Mucosa of rectum (tissue), 2 donors: ENCODE data around the gene ITPKA.

Experiments
- H3K27ac ChIP-seq, 2 donors: one replicate each; pipeline ENCODE4 v1.7.0; 2013; ENCODE audit warnings: inconsistent platforms in 2 of 2, low read depth in 2 of 2, low read length in 2 of 2
- H3K27me3 ChIP-seq, 2 donors: one replicate each; pipeline ENCODE4 v1.7.0; 2013; ENCODE audit warnings: low read length in 2 of 2; ENCODE audit not compliant: control insufficient read depth in 2 of 2, insufficient read depth in 2 of 2
- H3K36me3 ChIP-seq, 2 donors: one replicate each; pipeline ENCODE4 v1.7.0; 2013; ENCODE audit warnings: low read length in 2 of 2; ENCODE audit not compliant: control insufficient read depth in 2 of 2, insufficient read depth in 2 of 2
- H3K4me1 ChIP-seq, 2 donors: one replicate each; pipeline ENCODE4 v1.7.0; 2013; ENCODE audit warnings: low read length in 2 of 2, mild to moderate bottlenecking in 1 of 2; ENCODE audit not compliant: control insufficient read depth in 2 of 2, insufficient read depth in 2 of 2
- H3K4me3 ChIP-seq, 2 donors: one replicate each; pipeline ENCODE4 v1.7.0; 2013; ENCODE audit warnings: low read length in 2 of 2
- H3K9ac ChIP-seq, 2 donors: one replicate each; pipeline ENCODE4 v1.7.0; 2013; ENCODE audit warnings: low read length in 2 of 2, low read depth in 1 of 2, mild to moderate bottlenecking in 1 of 2
- H3K9me3 ChIP-seq, 2 donors: one replicate each; pipeline ENCODE4 v1.7.0; 2013; ENCODE audit warnings: low read length in 2 of 2; ENCODE audit not compliant: control insufficient read depth in 2 of 2
- donor health status: healthy.
- donor health status: Normal muscosa, but diverticular disease.

The ITPKA gene

DNA sequence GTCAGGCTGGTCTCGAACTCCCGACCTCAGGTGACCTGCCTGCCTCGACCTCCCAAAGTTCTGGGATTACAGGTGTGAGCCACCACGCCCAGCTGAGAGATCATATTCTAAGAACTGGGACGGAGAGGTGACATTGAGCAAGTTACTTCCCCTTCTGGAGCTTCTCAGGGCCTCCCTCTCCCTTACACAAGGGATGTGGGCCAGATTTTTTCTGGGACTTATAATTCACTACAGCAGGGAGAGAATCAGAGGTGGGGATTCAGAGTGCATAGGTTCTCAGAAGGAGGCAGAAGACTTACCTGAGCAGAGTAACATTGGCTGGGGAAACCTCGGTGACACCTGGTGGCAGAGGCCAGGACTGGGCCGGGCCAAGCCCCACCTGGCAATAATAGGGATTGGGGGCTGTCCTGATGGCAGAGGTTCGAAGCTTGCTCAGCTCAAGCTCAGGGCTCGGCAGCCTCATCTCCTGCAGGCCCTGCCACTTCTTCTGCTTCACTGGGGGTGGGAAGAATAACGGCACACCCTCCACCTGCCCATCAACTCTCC, 13.2 kb downstream of the ITPKA start:
- peaks cover 10 to 17% of the 10 kb centered on the region in 2 donors for H3K4me1 ChIP-seq
- peak overlapping the region in 1 of 2 donors; percentile 19 for H3K9ac ChIP-seq
- no peaks in the 10 kb centered on the region for H3K9me3 ChIP-seq
- H3K4me3 ChIP-seq, result no peak overlapping the region
- H3K27ac ChIP-seq, result peak overlapping the region; percentile 56 to 69
- H3K36me3 ChIP-seq, result peaks cover 6 to 8% of the 10 kb centered on the region in 2 donors
- H3K27me3 ChIP-seq, result peaks cover under 1 to 2% of the 10 kb centered on the region in 2 donors

DNA sequence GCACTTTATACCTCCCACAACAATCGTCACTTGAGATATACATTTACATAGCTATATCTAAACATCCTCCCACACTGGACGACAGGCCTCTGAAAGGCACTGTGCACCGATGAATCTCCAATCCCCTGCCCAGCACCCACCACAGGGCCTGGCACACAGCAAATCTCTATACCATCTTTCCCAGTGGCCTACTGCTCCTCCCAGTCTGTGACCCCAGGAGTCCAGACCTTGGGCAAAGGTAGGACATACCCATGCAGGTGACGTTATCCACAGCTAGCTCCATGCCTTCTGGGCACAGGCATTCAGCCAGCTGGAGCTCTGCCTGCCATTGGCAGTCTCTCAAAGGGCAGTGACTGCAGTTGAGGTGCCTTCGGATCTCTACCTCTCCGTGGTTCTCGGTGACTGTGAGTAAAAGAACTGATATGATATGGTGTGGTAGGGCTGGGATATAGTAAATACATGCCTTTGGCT, 14.2 kb downstream of the ITPKA start:
- H3K27me3 ChIP-seq, result peaks cover 7 to 8% of the 10 kb centered on the region in 2 donors

DNA sequence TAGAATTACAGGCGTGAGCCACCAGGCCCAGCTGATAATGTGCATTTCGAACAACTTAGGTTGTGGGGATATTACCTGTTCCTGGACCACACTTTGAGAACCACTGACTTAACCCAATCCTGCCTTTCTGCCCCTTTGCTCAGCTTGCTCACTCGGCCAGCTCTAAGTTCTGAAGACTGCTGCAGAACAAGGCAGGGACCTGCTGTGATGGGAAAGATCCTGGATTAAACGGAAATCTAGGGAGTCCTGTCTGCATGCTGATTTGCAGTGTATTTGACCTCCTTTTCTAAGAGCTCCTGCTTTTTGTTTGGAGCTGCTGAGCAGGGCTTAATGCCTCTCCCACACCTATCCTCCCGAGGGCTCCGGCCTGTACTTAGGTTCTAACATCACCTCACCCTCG, 17.1 kb downstream of the ITPKA start:
- peaks cover 28 to 35% of the 10 kb centered on the region in 2 donors for H3K4me1 ChIP-seq
- H3K4me3 ChIP-seq, result peak overlapping the region in 1 of 2 donors; percentile 62
- H3K36me3 ChIP-seq, result no peaks in the 10 kb centered on the region
- no peaks in the 10 kb centered on the region for H3K9me3 ChIP-seq
- peak overlapping the region in 1 of 2 donors; percentile 74 for H3K9ac ChIP-seq
- H3K27me3 ChIP-seq, result peaks cover 7 to 9% of the 10 kb centered on the region in 2 donors
- no peak overlapping the region for H3K27ac ChIP-seq

More for the DNA sequence above, 14.2 kb downstream of the ITPKA start:
- Histone ChIP-seq H3K4me3 (peak overlapping the region in 1 of 2 donors; percentile 7), H3K9ac (peak overlapping the region in 1 of 2 donors; percentile 19), H3K36me3 (peaks cover 2% of the 10 kb centered on the region in 2 donors), H3K27ac (peak overlapping the region; percentile 56 to 69), H3K4me1 (peaks cover 17 to 26% of the 10 kb centered on the region in 2 donors), H3K9me3 (no peaks in the 10 kb centered on the region)

DNA sequence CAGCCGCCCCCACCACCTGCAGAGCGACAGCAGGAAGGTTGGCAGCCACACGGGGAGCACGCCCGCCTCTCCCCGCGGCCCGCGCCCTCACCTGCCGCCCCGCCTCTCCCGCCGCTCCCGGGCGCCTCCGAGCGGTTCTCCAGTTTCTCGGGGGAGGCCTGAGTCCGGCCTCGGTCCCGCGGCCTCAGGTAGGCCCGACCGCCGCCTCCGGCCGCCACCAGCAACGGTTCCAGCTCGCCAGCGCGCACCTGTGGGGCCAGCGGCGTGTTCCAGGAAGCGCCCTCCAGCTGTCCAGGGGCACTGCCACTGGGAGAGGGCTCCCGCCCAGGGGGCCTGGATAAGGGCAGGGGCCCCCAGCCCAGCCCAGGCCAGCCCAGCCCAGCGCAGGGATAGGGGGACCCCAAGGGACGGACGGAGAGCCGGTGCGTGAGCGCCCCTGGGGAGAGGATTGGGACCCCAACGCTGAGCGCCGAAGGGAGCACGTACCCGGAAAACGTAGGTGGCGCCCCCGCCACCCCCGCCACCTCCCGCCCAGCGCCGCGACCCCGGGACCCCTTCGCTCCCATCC, 17.7 kb downstream of the ITPKA start:
- Histone ChIP-seq H3K9me3 (no peaks in the 10 kb centered on the region), H3K4me1 (peaks cover 28 to 35% of the 10 kb centered on the region in 2 donors), H3K36me3 (no peaks in the 10 kb centered on the region), H3K4me3 (peak overlapping the region; percentile 41 to 62), H3K27ac (peak overlapping the region in 1 of 2 donors; percentile 63), H3K27me3 (peaks cover 7 to 9% of the 10 kb centered on the region in 2 donors), H3K9ac (peak overlapping the region in 1 of 2 donors; percentile 74)

DNA sequence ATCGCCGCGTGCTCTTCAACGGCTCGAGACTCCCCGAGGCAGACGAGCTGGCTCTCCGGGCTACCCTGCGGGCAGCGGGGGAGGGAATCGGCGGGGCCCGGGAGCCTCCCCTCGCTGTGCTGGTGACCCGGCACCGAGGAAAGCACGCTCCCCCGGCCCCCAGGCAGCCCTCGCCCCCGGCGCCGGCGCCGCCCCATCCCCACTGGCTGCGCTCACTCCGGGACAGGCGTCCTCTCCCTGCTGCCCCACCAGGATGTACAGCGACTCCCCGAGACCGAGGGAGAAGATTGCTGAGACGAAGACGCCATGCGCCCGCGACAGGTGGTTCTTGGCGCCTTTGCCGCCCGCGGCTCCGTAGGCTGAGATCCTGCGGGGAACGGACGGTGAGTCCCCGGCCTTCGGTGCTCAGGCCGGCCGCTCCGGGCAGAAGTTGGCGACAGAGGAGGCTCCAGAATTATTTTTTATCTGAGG, 18.3 kb downstream of the ITPKA start:
- H3K27ac ChIP-seq, result peak overlapping the region in 1 of 2 donors; percentile 29
- peak overlapping the region; percentile 32 to 74 for H3K9ac ChIP-seq
- peaks cover 28 to 35% of the 10 kb centered on the region in 2 donors for H3K4me1 ChIP-seq
- no peaks in the 10 kb centered on the region for H3K36me3 ChIP-seq
- H3K27me3 ChIP-seq, result peaks cover 7 to 9% of the 10 kb centered on the region in 2 donors
- H3K4me3 ChIP-seq, result peak overlapping the region; percentile 62 to 65
- no peaks in the 10 kb centered on the region for H3K9me3 ChIP-seq

DNA sequence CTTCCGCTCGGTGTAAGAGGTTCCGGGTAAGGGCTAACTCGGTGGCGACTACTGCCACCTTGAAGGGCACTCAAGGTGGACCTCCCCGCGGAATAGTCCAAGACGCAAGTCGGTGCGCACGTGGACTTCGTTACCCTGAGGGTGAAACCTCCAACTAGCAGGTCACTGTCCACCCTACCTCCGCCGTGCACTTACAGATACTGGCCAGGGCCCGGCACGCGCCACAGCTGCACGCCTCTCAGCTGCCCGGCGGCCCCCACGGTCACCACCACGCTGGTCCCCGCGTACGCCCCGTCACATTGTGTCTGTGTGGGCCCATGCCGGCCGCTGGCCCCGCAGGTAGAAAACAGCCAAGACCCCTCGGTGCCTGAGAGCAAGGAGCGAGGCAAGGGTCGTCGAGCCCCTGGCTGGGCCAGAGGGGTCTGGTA, 18.9 kb downstream of the ITPKA start:
- Histone ChIP-seq H3K4me3 (peak overlapping the region; percentile 62 to 65), H3K9ac (peak overlapping the region; percentile 32 to 74)

DNA sequence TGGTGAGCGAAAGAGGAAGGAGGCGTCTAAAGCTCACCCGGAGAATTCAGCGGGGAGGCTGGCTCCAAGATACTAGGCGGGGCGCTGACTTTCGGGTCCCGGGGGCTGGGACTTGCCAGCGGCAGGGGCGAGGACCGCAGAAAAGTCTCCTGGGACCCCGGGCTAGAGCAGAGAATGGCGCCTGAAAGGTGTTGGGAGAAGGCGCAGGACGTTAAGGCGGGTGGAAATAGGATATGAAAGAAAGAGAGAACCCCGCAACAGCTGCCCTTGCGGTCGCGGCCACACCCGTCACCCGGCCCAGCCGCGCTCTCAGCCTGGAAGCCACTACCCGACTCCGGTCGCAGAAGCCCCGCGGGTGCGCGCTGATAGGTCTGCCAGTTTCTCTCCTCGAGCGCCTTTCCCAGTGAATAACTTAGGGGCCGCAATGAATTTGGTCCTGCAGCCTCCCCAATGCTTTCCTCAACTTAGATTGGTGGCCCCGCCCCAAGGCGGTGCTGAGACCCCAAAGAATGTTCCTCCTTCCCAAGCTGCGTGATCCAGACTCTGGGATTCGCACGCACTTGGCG, 19.3 kb downstream of the ITPKA start:
- no peaks in the 10 kb centered on the region for H3K9me3 ChIP-seq
- peaks cover 8 to 9% of the 10 kb centered on the region in 2 donors for H3K36me3 ChIP-seq
- peak overlapping the region; percentile 32 to 74 for H3K9ac ChIP-seq
- peak overlapping the region; percentile 23 to 29 for H3K27ac ChIP-seq
- H3K27me3 ChIP-seq, result peaks cover 7 to 9% of the 10 kb centered on the region in 2 donors
- peaks cover 24 to 25% of the 10 kb centered on the region in 2 donors for H3K4me1 ChIP-seq
- peak overlapping the region; percentile 62 to 65 for H3K4me3 ChIP-seq

More for the DNA sequence above, 18.9 kb downstream of the ITPKA start:
- H3K27me3 ChIP-seq, result peaks cover 7 to 9% of the 10 kb centered on the region in 2 donors
- H3K9me3 ChIP-seq, result no peaks in the 10 kb centered on the region
- H3K4me1 ChIP-seq, result peaks cover 25 to 29% of the 10 kb centered on the region in 2 donors
- peaks cover 3 to 4% of the 10 kb centered on the region in 2 donors for H3K36me3 ChIP-seq
- peak overlapping the region; percentile 23 to 29 for H3K27ac ChIP-seq

DNA sequence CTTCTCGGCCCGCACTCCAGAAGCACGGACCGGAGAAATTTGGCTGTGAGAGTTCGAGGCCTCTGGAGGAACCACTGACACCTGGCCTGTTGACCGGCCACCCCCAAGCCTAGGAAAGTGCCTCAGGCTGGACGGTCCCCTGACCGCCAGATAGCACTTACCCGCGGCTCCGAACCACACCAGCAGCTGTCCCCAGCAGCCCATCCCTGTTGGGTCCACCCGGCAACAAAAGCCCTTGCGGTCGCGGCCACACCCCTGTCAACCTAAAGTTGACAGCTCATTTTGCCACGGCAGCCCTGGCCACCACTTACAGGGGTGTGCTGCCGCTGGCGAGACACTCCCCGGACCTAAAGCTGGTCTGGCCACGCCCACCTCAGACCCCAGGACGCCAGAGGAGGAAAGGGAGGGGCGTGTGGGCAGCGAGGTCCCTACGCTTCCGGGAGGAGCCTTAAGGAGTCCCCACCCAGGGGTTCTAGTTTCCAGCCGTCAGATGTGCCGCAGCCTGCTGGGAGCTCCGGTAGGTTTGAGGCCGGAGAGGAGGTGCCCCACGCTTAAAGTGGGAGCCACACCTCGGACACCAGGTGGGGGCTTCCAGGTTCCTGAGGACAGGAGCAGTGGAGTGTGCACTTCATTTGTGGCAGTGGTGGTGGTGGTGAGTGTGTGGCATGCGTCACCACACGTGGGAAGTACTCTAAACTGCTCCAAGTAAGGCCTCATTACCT, 20.0 kb downstream of the ITPKA start, which contains the start of gene LTK:
LTK (minus strand) TSS at position 322 of the 722 bp plus-strand sequence; CDS start at position 204, 118 bp downstream.
- Histone ChIP-seq H3K27me3 (peaks cover 7 to 9% of the 10 kb centered on the region in 2 donors), H3K9ac (peak within 1 kb of the TSS; percentile 32 to 74), H3K4me1 (peaks cover 21 to 25% of the 10 kb centered on the region in 2 donors), H3K9me3 (no peaks in the 10 kb centered on the region), H3K4me3 (peak within 1 kb of the TSS; percentile 62 to 65), H3K36me3 (peaks cover 9% of the 10 kb centered on the region in 2 donors), H3K27ac (peak within 1 kb of the TSS; percentile 23 to 29)

DNA sequence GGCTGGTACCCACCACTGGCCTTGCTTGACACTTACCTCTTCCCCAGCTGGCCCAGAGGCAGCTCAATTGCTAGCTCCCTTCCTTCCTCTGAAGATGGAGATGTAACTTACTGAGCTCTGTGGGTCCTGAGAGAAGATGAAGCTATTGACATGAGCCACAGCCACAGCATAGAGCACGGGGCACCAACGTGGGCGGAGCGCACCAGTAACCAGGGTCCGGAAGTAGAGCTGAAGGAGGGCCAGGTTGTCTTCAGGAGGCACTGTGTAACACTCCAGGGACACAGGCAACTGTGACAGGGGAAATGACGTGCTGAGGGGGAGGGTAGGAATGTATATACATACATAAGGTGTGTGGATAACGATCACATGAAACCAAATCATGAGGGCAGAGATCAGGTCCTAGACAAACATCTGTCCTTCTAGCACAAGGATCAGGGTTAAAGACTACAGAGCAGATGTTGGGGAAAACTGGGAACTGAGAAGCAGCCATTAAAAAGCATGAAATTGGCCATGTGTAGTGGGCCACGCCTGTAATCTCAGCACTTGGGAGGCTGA, 24.3 kb downstream of the ITPKA start:
- Histone ChIP-seq H3K4me3 (no peak overlapping the region), H3K36me3 (peaks cover 14 to 17% of the 10 kb centered on the region in 2 donors), H3K9ac (no peak overlapping the region), H3K4me1 (peaks cover 8 to 9% of the 10 kb centered on the region in 2 donors), H3K9me3 (no peaks in the 10 kb centered on the region), H3K27me3 (no peaks in the 10 kb centered on the region), H3K27ac (no peak overlapping the region)
